GM08714 (cell line): ENCODE data around the gene CFAP299.
"Not testable (repeated sequence)": the region's sequence is repeated elsewhere in the genome, so short reads cannot be mapped to it uniquely, and the experiment has no call there.

Experiments
- H3K4me3 ChIP-seq: fragments of 200-500 bp; sonication (Bioruptor generic); 2 replicates; pipeline ENCODE4 v1.5.1; 2014; ENCODE audit warnings: mild to moderate bottlenecking, low read length, inconsistent platforms
- ZNF274 ChIP-seq: IDR thresholded peaks from 2 replicates; pipeline ENCODE4 v1.6.1; 2012; ENCODE audit warnings: mild to moderate bottlenecking, low read depth, low read length

CFAP299 gene

GRCh38 chr4:80731436-80731835, 395.9 kb downstream of the CFAP299 start:
- no peak overlapping the region for H3K4me3 ChIP-seq
- no peak for TF ChIP-seq ZNF274

GRCh38 chr4:80732010-80732409, 396.5 kb downstream of the CFAP299 start:
- no peak for TF ChIP-seq ZNF274
- H3K4me3 ChIP-seq = no peak overlapping the region

DNA sequence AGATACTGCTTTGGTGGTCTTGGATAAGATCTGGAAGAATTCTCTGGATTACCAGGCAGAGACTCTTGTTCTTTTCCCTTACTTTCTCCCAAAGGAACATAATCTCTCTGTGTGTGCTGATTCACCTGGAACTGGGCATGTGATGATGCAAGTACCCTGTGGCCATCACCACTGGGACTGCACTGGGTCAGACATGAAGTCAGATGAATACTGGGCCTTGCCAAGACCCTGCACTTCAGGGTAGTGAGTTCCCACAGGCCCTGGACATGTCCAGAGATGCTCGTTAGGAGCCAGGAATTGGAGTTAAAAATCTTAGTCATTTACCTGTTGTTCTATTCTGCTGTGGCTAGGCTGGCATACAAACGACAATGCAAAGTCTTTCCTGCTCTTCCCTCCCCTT, 404.8 kb downstream of the CFAP299 start:
- H3K4me3 ChIP-seq = no peak overlapping the region
- TF ChIP-seq ZNF274 = no peak

GRCh38 chr4:80749558-80749957, 414.0 kb downstream of the CFAP299 start:
- not testable (repeated sequence) for H3K4me3 ChIP-seq

DNA sequence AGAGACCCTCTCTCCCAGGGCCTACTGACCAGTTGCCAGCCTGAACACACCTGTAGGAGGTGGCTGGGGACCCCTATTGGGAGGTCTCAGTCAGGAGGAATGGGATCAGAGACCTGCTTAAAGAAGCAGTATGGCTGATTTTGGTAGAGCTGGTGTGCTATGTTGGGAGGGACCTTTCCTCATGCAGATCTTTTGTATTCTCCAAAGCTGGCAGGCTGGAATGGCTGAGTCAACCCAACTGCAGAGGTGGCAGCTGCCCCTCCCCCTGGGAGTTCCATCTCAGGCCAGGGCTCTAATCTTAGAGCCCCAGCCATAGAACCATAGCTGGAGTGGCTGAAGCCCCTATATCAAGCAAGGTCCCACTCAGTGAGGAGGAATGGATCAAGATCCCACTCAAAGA, 415.7 kb downstream of the CFAP299 start:
- no peak for TF ChIP-seq ZNF274

GRCh38 chr4:80767944-80768343, 432.4 kb downstream of the CFAP299 start:
- no peak for TF ChIP-seq ZNF274
- no peak overlapping the region for H3K4me3 ChIP-seq

More for the DNA sequence above, 415.7 kb downstream of the CFAP299 start:
- H3K4me3 ChIP-seq = no peak overlapping the region

DNA sequence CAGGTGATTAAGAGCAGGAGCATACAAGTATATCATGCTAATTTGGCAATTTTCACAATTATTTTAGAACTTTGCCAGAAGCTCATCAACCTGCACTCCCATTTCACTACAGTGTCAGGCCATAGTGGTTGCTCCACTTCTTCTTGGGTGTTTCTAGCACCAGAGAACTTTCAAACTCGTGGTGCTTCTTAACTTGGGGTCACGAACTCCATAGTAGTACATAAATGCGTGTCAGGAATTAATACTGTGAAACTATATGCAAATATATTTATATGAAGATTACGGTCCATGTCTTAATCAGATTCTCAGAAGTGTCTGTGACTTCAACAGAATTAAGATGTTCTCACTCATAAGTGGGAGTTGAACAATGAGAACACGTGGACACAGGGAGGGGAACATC, 440.6 kb downstream of the CFAP299 start:
- H3K4me3 ChIP-seq = no peak overlapping the region
- no peak for TF ChIP-seq ZNF274

- H3K4me3 ChIP-seq = no peak overlapping the region
- TF ChIP-seq ZNF274 = no peak
These were observed 445.9 kb downstream of the CFAP299 start for GRCh38 chr4:80781431-80781830.

GRCh38 chr4:80787306-80787705, 451.8 kb downstream of the CFAP299 start:
- H3K4me3 ChIP-seq = no peak overlapping the region
- no peak for TF ChIP-seq ZNF274

GRCh38 chr4:80788798-80789197, 453.3 kb downstream of the CFAP299 start:
- H3K4me3 ChIP-seq = no peak overlapping the region
- TF ChIP-seq ZNF274 = no peak

DNA sequence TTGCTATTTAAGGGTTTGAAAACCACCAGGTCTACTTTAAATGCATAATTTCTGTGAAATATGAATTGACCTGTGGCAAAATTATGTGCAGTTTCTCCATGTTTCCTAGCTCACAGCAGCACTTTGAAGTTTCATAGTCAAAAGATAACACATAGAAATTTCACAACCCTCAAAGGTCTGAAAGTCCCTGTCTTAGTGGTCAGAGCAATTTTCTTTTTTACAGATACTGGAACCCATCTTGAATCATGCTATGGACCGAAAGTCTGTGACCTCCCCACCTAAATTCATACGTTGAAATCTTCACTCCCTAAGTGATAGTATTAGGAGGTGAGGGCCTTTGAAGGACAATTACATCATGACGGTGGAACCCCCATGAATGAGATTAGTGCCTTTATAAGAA, 454.6 kb downstream of the CFAP299 start:
- no peak for TF ChIP-seq ZNF274
- no peak overlapping the region for H3K4me3 ChIP-seq

DNA sequence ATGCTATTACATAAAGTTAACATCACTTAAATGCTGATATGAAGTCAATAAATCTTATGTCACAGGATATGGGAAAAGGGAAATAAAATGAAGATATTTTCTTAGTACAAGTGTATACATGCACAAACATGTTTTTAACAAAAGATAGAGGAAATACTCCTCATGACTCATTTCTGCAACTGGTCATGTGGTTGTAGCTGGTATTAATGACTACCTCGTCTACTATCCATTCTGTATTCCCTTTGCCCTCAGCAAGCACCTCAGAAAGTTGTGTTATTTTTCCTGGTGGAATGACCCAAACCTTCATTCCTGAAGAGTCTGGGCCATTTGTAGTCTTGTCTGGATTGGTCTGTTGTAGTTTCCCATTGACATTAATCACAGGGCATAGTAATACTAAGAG, 458.1 kb downstream of the CFAP299 start:
- H3K4me3 ChIP-seq = not testable (repeated sequence)

- TF ChIP-seq ZNF274 = no peak
- no peak overlapping the region for H3K4me3 ChIP-seq
These were observed 462.6 kb downstream of the CFAP299 start for GRCh38 chr4:80798082-80798481.

DNA sequence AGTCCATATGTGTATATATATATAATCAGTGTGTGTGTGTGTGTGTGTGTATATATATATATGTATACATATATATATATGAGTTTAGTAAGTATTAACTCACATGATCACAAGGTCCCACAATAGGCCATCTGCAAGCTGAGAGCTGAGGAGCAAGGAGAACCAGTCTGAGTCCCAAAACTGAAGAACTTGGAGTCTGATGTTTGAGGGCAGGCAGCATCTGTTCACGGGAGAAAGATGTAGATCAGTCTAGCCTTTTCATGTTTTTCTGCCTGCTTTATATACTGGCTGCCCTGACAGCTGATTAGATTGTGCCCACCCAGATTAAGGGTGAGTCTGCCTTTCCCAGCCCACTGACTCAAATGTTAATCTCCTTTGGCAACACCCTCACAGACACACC, 465.2 kb downstream of the CFAP299 start:
- not testable (repeated sequence) for H3K4me3 ChIP-seq

- TF ChIP-seq ZNF274 = no peak
- H3K4me3 ChIP-seq = no peak overlapping the region
These were observed 467.8 kb downstream of the CFAP299 start for GRCh38 chr4:80803337-80803736.

- no peak for TF ChIP-seq ZNF274
- no peak overlapping the region for H3K4me3 ChIP-seq
These were observed 470.9 kb downstream of the CFAP299 start for GRCh38 chr4:80806472-80806871.
